Mesendoderm (in vitro differentiated cells): ENCODE results near the gene BIN2.

Experiments used
- DNase-seq: peaks from one replicate; pipeline ENCODE4 v3.0.0; 2013
- H2AK5ac ChIP-seq: 2 replicates; pipeline ENCODE4 v1.6.1; 2013; ENCODE audit warnings: low read length, inconsistent platforms
- H2BK120ac ChIP-seq: 2 replicates; pipeline ENCODE4 v1.6.1; 2013; ENCODE audit warnings: low read depth, mild to moderate bottlenecking, low read length, moderate library complexity, mixed read lengths
- H2BK15ac ChIP-seq: replicated peaks from 2 replicates; pipeline ENCODE4 v1.6.1; 2013; ENCODE audit warnings: low read depth, mild to moderate bottlenecking, moderate library complexity
- H2BK5ac ChIP-seq: 2 replicates; pipeline ENCODE4 v1.6.1; 2013; ENCODE audit warnings: low read length, inconsistent platforms
- H3K18ac ChIP-seq: 2 replicates; pipeline ENCODE4 v1.6.1; 2013; ENCODE audit warnings: mild to moderate bottlenecking, low read length, mixed read lengths
- H3K23ac ChIP-seq: one replicate; pipeline ENCODE4 v1.6.1; 2013; ENCODE audit warnings: low read length
- H3K27ac ChIP-seq: 2 replicates; pipeline ENCODE4 v1.5.1; 2013; ENCODE audit warnings: low read depth, mild to moderate bottlenecking, inconsistent platforms, low read length, moderate library complexity
- H3K27me3 ChIP-seq: 2 replicates; pipeline ENCODE4 v1.6.1; 2013; ENCODE audit warnings: low read length, control low read depth, mild to moderate bottlenecking, inconsistent platforms; ENCODE audit not compliant: insufficient read depth, poor library complexity
- H3K36me3 ChIP-seq: 2 replicates; pipeline ENCODE4 v1.6.1; 2013; ENCODE audit warnings: low read length, inconsistent platforms; ENCODE audit not compliant: control insufficient read depth, insufficient read depth
- H3K4ac ChIP-seq: one replicate; pipeline ENCODE4 v1.6.1; 2013; ENCODE audit warnings: low read depth, mild to moderate bottlenecking, low read length, moderate library complexity
- H3K4me1 ChIP-seq: 2 replicates; pipeline ENCODE4 v1.6.1; 2013; ENCODE audit warnings: low read depth, low read length, inconsistent platforms; ENCODE audit not compliant: control insufficient read depth
- H3K4me2 ChIP-seq: 2 replicates; pipeline ENCODE4 v1.6.1; 2013; ENCODE audit warnings: low read length
- H3K4me3 ChIP-seq: 2 replicates; pipeline ENCODE4 v1.5.1; 2013; ENCODE audit warnings: mild to moderate bottlenecking, low read length
- H3K56ac ChIP-seq: one replicate; pipeline ENCODE4 v1.6.1; 2013; ENCODE audit warnings: low read length
- H3K79me1 ChIP-seq: 2 replicates; pipeline ENCODE4 v1.6.1; 2013; ENCODE audit warnings: low read length, inconsistent platforms
- H3K79me2 ChIP-seq: 2 replicates; pipeline ENCODE4 v1.6.1; 2013; ENCODE audit warnings: mild to moderate bottlenecking, low read length; ENCODE audit not compliant: control insufficient read depth, insufficient read depth
- H3K9ac ChIP-seq: 2 replicates; pipeline ENCODE4 v1.6.1; 2013; ENCODE audit warnings: low read length, inconsistent platforms
- H4K5ac ChIP-seq: one replicate; pipeline ENCODE4 v1.6.1; 2013; ENCODE audit warnings: low read length
- H4K8ac ChIP-seq: one replicate; pipeline ENCODE4 v1.6.1; 2013; ENCODE audit warnings: low read depth, mild to moderate bottlenecking, control low read depth, low read length, moderate library complexity
- WGBS: extraction: QIAGEN DNeasy Blood & Tissue Kit; methylation state at CpG from one replicate; pipeline ENCODE4 v1.1.7; 2013; ENCODE audit warnings: low lambda C conversion rate, missing lambda C conversion rate; ENCODE audit not compliant: insufficient coverage; ENCODE audit errors: extremely low coverage; 5-methylcytosine and 5-hydroxymethylcytosine counted together

BIN2 gene

DNA sequence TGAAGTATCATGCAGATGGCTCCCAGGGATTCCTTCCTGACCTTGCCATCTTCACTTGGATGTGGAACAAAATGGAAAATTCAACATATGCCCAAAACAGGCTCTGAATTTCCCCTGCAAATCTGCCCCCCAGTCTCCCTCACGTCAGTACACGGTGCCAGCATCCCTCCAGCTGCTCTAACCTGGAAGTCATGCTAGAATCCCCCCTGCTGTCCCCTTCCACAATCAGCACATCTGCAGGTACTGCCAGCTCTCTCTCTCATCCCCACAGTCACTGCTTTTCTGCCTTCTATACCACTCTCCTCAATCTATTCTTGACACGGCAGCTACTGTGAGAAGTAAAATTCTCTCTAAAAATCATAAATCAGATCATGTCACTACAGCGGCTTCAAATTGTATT, 45.6 kb upstream of the BIN2 start:
- Histone ChIP-seq H3K4me2 (no peak overlapping the region), H4K5ac (no peak overlapping the region), H3K79me2 (no peaks in the 10 kb centered on the region), H3K18ac (no peak overlapping the region), H3K23ac (no peak overlapping the region), H3K36me3 (no peaks in the 10 kb centered on the region), H3K4me3 (no peak overlapping the region), H3K4ac (no peak overlapping the region), H2BK15ac (no peak overlapping the region), H2BK5ac (no peak overlapping the region), H3K4me1 (peaks cover 3% of the 10 kb centered on the region), H3K9ac (no peak overlapping the region), H2AK5ac (no peak overlapping the region), H3K27me3 (no peaks in the 10 kb centered on the region), H3K27ac (no peak overlapping the region), H3K79me1 (no peaks in the 10 kb centered on the region), H2BK120ac (no peak overlapping the region), H4K8ac (no peak overlapping the region), H3K56ac (no peak overlapping the region)
- no peak for DNase-seq
- no CpG with 5 or more reads among the region's 4 CpGs for WGBS

- H3K56ac ChIP-seq, result no peak overlapping the region
- no peak for DNase-seq
- H4K5ac ChIP-seq, result no peak overlapping the region
- H3K4me1 ChIP-seq, result peaks cover 3% of the 10 kb centered on the region
- no peaks in the 10 kb centered on the region for H3K79me2 ChIP-seq
- no peak overlapping the region for H3K4me2 ChIP-seq
- H3K23ac ChIP-seq, result no peak overlapping the region
- no peak overlapping the region for H2AK5ac ChIP-seq
- H2BK120ac ChIP-seq, result no peak overlapping the region
- H3K36me3 ChIP-seq, result no peaks in the 10 kb centered on the region
- H3K27ac ChIP-seq, result no peak overlapping the region
- H2BK15ac ChIP-seq, result no peak overlapping the region
- no peaks in the 10 kb centered on the region for H3K79me1 ChIP-seq
- H3K27me3 ChIP-seq, result no peaks in the 10 kb centered on the region
- H3K4ac ChIP-seq, result no peak overlapping the region
- WGBS, result no CpG with 5 or more reads among the region's 17 CpGs
- H3K18ac ChIP-seq, result no peak overlapping the region
- no peak overlapping the region for H2BK5ac ChIP-seq
- H3K4me3 ChIP-seq, result no peak overlapping the region
- no peak overlapping the region for H3K9ac ChIP-seq
- H4K8ac ChIP-seq, result no peak overlapping the region
Observed at GRCh38 chr12:51368640-51369517, 44.9 kb upstream of the BIN2 start.

- Histone ChIP-seq H3K4ac (no peak overlapping the region), H2BK5ac (no peak overlapping the region), H3K79me2 (no peaks in the 10 kb centered on the region), H2AK5ac (no peak overlapping the region), H2BK120ac (no peak overlapping the region), H3K36me3 (no peaks in the 10 kb centered on the region), H4K8ac (no peak overlapping the region), H3K4me3 (no peak overlapping the region), H2BK15ac (no peak overlapping the region), H3K27ac (no peak overlapping the region), H3K9ac (no peak overlapping the region), H3K56ac (no peak overlapping the region), H3K4me1 (no peaks in the 10 kb centered on the region), H3K27me3 (no peaks in the 10 kb centered on the region), H3K4me2 (no peak overlapping the region), H3K18ac (no peak overlapping the region), H4K5ac (no peak overlapping the region), H3K23ac (no peak overlapping the region), H3K79me1 (no peaks in the 10 kb centered on the region)
- no peak for DNase-seq
- WGBS, result no CpG with 5 or more reads among the region's 10 CpGs
Observed at GRCh38 chr12:51365276-51365675, 41.3 kb upstream of the BIN2 start.

- H3K4me2 ChIP-seq, result no peak overlapping the region
- no peak overlapping the region for H2BK15ac ChIP-seq
- no peaks in the 10 kb centered on the region for H3K4me1 ChIP-seq
- H2BK120ac ChIP-seq, result no peak overlapping the region
- no peak overlapping the region for H3K56ac ChIP-seq
- H3K18ac ChIP-seq, result no peak overlapping the region
- H3K27ac ChIP-seq, result no peak overlapping the region
- H4K5ac ChIP-seq, result no peak overlapping the region
- H3K9ac ChIP-seq, result no peak overlapping the region
- H3K36me3 ChIP-seq, result no peaks in the 10 kb centered on the region
- no peak overlapping the region for H2AK5ac ChIP-seq
- no peak overlapping the region for H3K4ac ChIP-seq
- H3K79me1 ChIP-seq, result no peaks in the 10 kb centered on the region
- no peak overlapping the region for H3K4me3 ChIP-seq
- no CpG with 5 or more reads among the region's 11 CpGs for WGBS
- H4K8ac ChIP-seq, result no peak overlapping the region
- no peaks in the 10 kb centered on the region for H3K79me2 ChIP-seq
- H2BK5ac ChIP-seq, result no peak overlapping the region
- no peak overlapping the region for H3K23ac ChIP-seq
- no peak for DNase-seq
- no peaks in the 10 kb centered on the region for H3K27me3 ChIP-seq
Observed at GRCh38 chr12:51364001-51364400, 40.0 kb upstream of the BIN2 start.

DNA sequence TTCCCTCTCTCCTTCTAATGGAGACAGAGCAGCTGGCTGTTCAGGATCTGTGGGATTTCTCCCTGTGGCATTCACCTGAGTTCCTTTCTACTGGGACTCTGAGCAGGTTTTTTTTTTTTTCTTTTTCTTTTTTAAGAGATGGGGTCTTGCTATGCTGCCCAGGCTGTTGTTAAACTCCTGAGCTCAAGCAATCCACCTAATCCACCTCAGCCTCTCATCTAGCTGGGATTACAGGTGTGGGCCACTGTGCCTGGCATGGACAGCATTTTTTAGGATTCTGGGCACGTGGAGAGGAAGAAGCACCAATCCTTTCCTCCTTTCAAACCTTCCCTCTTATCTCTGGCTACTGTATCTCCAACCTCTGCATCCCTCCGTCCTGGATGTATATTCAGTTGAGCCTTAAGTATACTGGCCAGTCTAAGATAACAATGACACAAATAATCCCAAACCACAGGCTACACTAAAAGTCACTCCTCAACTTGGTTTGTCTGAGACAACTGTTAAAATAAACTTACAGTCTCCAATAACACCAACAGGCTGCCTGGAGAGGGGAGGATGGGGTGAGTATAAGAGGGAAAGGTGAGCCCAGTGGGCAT, 38.9 kb upstream of the BIN2 start:
- H3K4me1 ChIP-seq, result no peaks in the 10 kb centered on the region
- no peak overlapping the region for H2BK5ac ChIP-seq
- no peak overlapping the region for H3K18ac ChIP-seq
- no peak overlapping the region for H4K5ac ChIP-seq
- H4K8ac ChIP-seq, result no peak overlapping the region
- H3K56ac ChIP-seq, result no peak overlapping the region
- H3K4ac ChIP-seq, result no peak overlapping the region
- no peak overlapping the region for H2AK5ac ChIP-seq
- DNase-seq, result no peak
- H3K4me3 ChIP-seq, result no peak overlapping the region
- no peak overlapping the region for H3K23ac ChIP-seq
- H3K4me2 ChIP-seq, result no peak overlapping the region
- H3K27ac ChIP-seq, result no peak overlapping the region
- no CpG with 5 or more reads among the region's 2 CpGs for WGBS
- H2BK120ac ChIP-seq, result no peak overlapping the region
- no peaks in the 10 kb centered on the region for H3K79me2 ChIP-seq
- H3K79me1 ChIP-seq, result no peaks in the 10 kb centered on the region
- H3K36me3 ChIP-seq, result no peaks in the 10 kb centered on the region
- H3K9ac ChIP-seq, result no peak overlapping the region
- no peaks in the 10 kb centered on the region for H3K27me3 ChIP-seq
- H2BK15ac ChIP-seq, result no peak overlapping the region
